WTC11 (cell line): Measurements from ENCODE around the gene ABCG1. TPM values are rescaled to one million over a fixed set of nuclear protein-coding genes. Genes with fewer than 3 reads are reported as not detected.

Experiments
- ATAC-seq: fragments of 200-7000 bp; cut with Tn5 transposase; 2 replicates; pipeline ENCODE4 v1.10.0; 2021; ENCODE audit warnings: mild to moderate bottlenecking, moderate library complexity
- CTCF ChIA-PET: fragments of 300-600 bp; sonication (Branson Sonifier 250); formaldehyde crosslinking; loops from one replicate; lab custom pipeline; 2021; ENCODE audit warnings: antibody characterized with exemption; lab: Charles Lee
- POLR2A ChIA-PET: fragments of 350-600 bp; sonication (Branson Sonifier 250); formaldehyde crosslinking; loops from one replicate; lab custom pipeline; 2021; ENCODE audit warnings: antibody characterized with exemption; lab: Charles Lee
- DNase-seq: peaks from one replicate; pipeline ENCODE4 v3.0.0; 2021; ENCODE audit warnings: low spot score
- H3K27ac Mint-ChIP-seq: 2 replicates; pipeline ENCODE4 v1.8.0; 2021; ENCODE audit warnings: mixed read lengths
- H3K27me3 Mint-ChIP-seq: 2 replicates; pipeline ENCODE4 v1.8.0; 2021; ENCODE audit warnings: low read depth, mild to moderate bottlenecking, moderate library complexity, mixed read lengths
- H3K36me3 Mint-ChIP-seq: 2 replicates; pipeline ENCODE4 v1.8.0; 2021; ENCODE audit warnings: mixed read lengths
- H3K4me1 Mint-ChIP-seq: 2 replicates; pipeline ENCODE4 v1.8.0; 2022; ENCODE audit warnings: mixed read lengths
- H3K4me3 Mint-ChIP-seq: 2 replicates; pipeline ENCODE4 v1.8.0; 2021; ENCODE audit warnings: mild to moderate bottlenecking, moderate library complexity, mixed read lengths
- H3K9me3 Mint-ChIP-seq: 2 replicates; pipeline ENCODE4 v1.8.0; 2021; ENCODE audit warnings: mixed read lengths
- CBFB ChIP-seq: sonication (generic); formaldehyde crosslinking; IDR thresholded peaks from 2 replicates; pipeline ENCODE4 v1.8.1; 2022; ENCODE audit warnings: mild to moderate bottlenecking, low read depth, missing genetic modification reagents
- ELF4 ChIP-seq: sonication (generic); formaldehyde crosslinking; IDR thresholded peaks from 2 replicates; pipeline ENCODE4 v1.8.1; 2022; ENCODE audit warnings: low read depth, mild to moderate bottlenecking, moderate library complexity, missing genetic modification reagents
- ETV6 ChIP-seq: sonication (generic); formaldehyde crosslinking; IDR thresholded peaks from 2 replicates; pipeline ENCODE4 v1.8.1; 2022; ENCODE audit warnings: mild to moderate bottlenecking, missing genetic modification reagents
- GRHL2 ChIP-seq: fragments of 250-450 bp; sonication (Bioruptor Pico); IDR thresholded peaks from 2 replicates; pipeline ENCODE4 v1.8.0; 2022; ENCODE audit warnings: mild to moderate bottlenecking, moderate library complexity; ENCODE audit not compliant: insufficient replicate concordance, severe bottlenecking
- NFATC4 ChIP-seq: fragments of 250-450 bp; sonication (Bioruptor Pico); IDR thresholded peaks from 2 replicates; pipeline ENCODE4 v1.9.0; 2021; ENCODE audit warnings: mild to moderate bottlenecking
- NFYB ChIP-seq: sonication (generic); formaldehyde crosslinking; conservative IDR thresholded peaks from 2 replicates; pipeline ENCODE4 v1.8.0; 2022; ENCODE audit warnings: low read depth, missing genetic modification reagents
- NR1H2 ChIP-seq: sonication (generic); formaldehyde crosslinking; IDR thresholded peaks from 2 replicates; pipeline ENCODE4 v1.9.0; 2021; ENCODE audit warnings: mild to moderate bottlenecking, moderate library complexity, missing genetic modification reagents
- RELA ChIP-seq: sonication (generic); formaldehyde crosslinking; IDR thresholded peaks from 2 replicates; pipeline ENCODE4 v1.8.1; 2022; ENCODE audit warnings: missing genetic modification reagents, mild to moderate bottlenecking, borderline replicate concordance
- RORB ChIP-seq: fragments of 250-450 bp; sonication (Bioruptor Pico); IDR thresholded peaks from 2 replicates; pipeline ENCODE4 v1.9.0; 2021; ENCODE audit warnings: mild to moderate bottlenecking
- SMAD3 ChIP-seq: sonication (generic); formaldehyde crosslinking; IDR thresholded peaks from 2 replicates; pipeline ENCODE4 v1.8.0; 2022; ENCODE audit warnings: missing genetic modification reagents, mild to moderate bottlenecking, borderline replicate concordance
- TP53 ChIP-seq: sonication (generic); formaldehyde crosslinking; IDR thresholded peaks from 2 replicates; pipeline ENCODE4 v1.8.1; 2023; ENCODE audit warnings: mild to moderate bottlenecking, missing genetic modification reagents
- ZNF263 ChIP-seq: sonication (generic); formaldehyde crosslinking; IDR thresholded peaks from 2 replicates; pipeline ENCODE4 v1.8.1; 2022; ENCODE audit warnings: low read depth, mild to moderate bottlenecking, moderate library complexity, missing genetic modification reagents
- ZNF416 ChIP-seq: fragments of 250-450 bp; sonication (Bioruptor Pico); IDR thresholded peaks from 2 replicates; pipeline ENCODE4 v1.9.0; 2021; ENCODE audit warnings: mild to moderate bottlenecking, inconsistent platforms
- total RNA-seq: library from RNA; stranded (reverse); gene quantifications from 3 replicates; pipeline ENCODE4 v1.2.3, GENCODE V29; 2021
- TF ChIP-seq, protein P1 (sequence below): sonication (generic); formaldehyde crosslinking; IDR thresholded peaks from 2 replicates; pipeline ENCODE4 v1.8.1; 2023; ENCODE audit warnings: mild to moderate bottlenecking, moderate library complexity, missing genetic modification reagents
- TF ChIP-seq, protein P2 (sequence below): fragments of 250-450 bp; sonication (Bioruptor Pico); IDR thresholded peaks from 2 replicates; pipeline ENCODE4 v1.9.0; 2021; ENCODE audit warnings: mild to moderate bottlenecking
- TF ChIP-seq, protein P3 (sequence below): sonication (generic); formaldehyde crosslinking; IDR thresholded peaks from 2 replicates; pipeline ENCODE4 v1.8.0; 2023; ENCODE audit warnings: missing genetic modification reagents
- TF ChIP-seq, protein P4 (sequence below): sonication (generic); formaldehyde crosslinking; IDR thresholded peaks from 2 replicates; pipeline ENCODE4 v1.8.1; 2023; ENCODE audit warnings: mild to moderate bottlenecking, missing genetic modification reagents
- TF ChIP-seq, protein P5 (sequence below): fragments of 250-450 bp; sonication (Bioruptor Pico); IDR thresholded peaks from 2 replicates; pipeline ENCODE4 v1.9.0; 2021; ENCODE audit warnings: mild to moderate bottlenecking
- TF ChIP-seq, protein P6 (sequence below): sonication (generic); formaldehyde crosslinking; IDR thresholded peaks from 2 replicates; pipeline ENCODE4 v1.8.1; 2023; ENCODE audit warnings: mild to moderate bottlenecking, missing genetic modification reagents, borderline replicate concordance
- TF ChIP-seq, protein P7 (sequence below): fragments of 250-450 bp; sonication (Bioruptor Pico); IDR thresholded peaks from 2 replicates; pipeline ENCODE4 v1.8.0; 2021; ENCODE audit warnings: mild to moderate bottlenecking
- TF ChIP-seq, protein P8 (sequence below): sonication (generic); formaldehyde crosslinking; IDR thresholded peaks from 2 replicates; pipeline ENCODE4 v1.8.1; 2022; ENCODE audit warnings: low read depth, missing genetic modification reagents, borderline replicate concordance

The ABCG1 gene
- total RNA-seq, 1 experiment from 2014 or later: 4.0 TPM

DNA sequence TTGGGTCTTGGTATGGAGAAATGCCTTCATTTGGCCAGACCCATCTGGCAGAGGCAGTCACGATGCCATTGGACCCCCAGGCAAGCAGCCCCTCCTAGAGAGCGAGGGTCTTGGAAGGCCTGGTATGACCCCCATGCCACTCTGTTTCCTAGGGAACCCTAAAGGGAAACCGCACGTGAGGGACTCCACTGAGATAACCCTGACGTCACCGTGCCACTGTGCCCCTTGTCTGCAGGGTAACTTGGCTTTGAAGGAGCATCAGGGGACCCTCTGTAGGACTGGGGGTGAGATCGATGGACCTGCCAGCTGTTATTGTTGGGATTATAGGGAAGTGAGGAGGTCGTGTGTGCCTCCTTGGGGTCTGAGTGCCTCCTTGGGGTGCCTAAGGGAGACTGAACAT lies 34.5 kb downstream of the ABCG1 start:
- TF ChIP-seq SMAD3 (CRISPR knock-in tag) (no peak), ELF4 (no peak)
- TF ChIP-seq, protein P1, sequence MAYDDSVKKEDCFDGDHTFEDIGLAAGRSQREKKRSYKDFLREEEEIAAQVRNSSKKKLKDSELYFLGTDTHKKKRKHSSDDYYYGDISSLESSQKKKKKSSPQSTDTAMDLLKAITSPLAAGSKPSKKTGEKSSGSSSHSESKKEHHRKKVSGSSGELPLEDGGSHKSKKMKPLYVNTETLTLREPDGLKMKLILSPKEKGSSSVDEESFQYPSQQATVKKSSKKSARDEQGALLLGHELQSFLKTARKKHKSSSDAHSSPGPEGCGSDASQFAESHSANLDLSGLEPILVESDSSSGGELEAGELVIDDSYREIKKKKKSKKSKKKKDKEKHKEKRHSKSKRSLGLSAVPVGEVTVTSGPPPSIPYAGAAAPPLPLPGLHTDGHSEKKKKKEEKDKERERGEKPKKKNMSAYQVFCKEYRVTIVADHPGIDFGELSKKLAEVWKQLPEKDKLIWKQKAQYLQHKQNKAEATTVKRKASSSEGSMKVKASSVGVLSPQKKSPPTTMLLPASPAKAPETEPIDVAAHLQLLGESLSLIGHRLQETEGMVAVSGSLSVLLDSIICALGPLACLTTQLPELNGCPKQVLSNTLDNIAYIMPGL (CRISPR knock-in tag): no peak
- TF ChIP-seq, protein P2, sequence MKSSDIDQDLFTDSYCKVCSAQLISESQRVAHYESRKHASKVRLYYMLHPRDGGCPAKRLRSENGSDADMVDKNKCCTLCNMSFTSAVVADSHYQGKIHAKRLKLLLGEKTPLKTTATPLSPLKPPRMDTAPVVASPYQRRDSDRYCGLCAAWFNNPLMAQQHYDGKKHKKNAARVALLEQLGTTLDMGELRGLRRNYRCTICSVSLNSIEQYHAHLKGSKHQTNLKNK (CRISPR knock-in tag): no peak
- TF ChIP-seq, all 79 proteins: peak for 0
- no peaks in the 10 kb centered on the region for H3K36me3 Mint-ChIP-seq
- H3K4me3 Mint-ChIP-seq: no peak overlapping the region
- no peaks in the 10 kb centered on the region for H3K27me3 Mint-ChIP-seq
- H3K4me1 Mint-ChIP-seq: no peaks in the 10 kb centered on the region
- peaks cover 3% of the 10 kb centered on the region; the same call in 1 of the 2 replicates for H3K9me3 Mint-ChIP-seq
- ChIA-PET POLR2A (no interaction called here), CTCF (interaction anchor here (0.7 to 2.5 kb wide), 2 partner anchors 23 to 57 kb away, joined by 3 to 7 read pairs; no protein-coding TSS in a partner anchor)
- no peak overlapping the region for H3K27ac Mint-ChIP-seq
- ATAC-seq (no peak), DNase-seq (no peak)

DNA sequence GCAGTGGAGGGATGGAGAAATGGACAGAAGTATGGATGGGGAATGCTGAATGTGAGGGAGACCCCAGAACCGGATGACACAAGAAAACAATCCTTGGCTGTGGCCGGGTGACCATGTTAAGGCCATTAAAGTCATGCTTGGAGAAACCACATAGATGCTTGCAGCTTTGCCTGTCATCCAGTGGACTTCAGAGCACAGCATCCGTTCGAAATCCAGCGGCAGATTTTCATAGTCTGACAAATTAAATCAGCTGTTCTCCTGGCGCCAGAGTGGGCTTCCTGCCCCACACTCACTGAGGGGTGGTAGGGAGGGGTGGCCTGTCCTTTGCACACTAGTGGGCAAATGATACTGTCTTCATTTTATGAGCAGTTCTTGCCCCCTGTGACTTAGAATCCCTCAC lies 35.1 kb downstream of the ABCG1 start:
- ChIA-PET POLR2A (no interaction called here), CTCF (interaction anchor here (2.5 kb wide), 1 partner anchor 56 kb away, joined by 7 read pairs; no protein-coding TSS in a partner anchor)
- Mint-ChIP-seq H3K4me1 (no peaks in the 10 kb centered on the region), H3K36me3 (no peaks in the 10 kb centered on the region), H3K9me3 (no peaks in the 10 kb centered on the region), H3K4me3 (no peak overlapping the region), H3K27me3 (no peaks in the 10 kb centered on the region), H3K27ac (no peak overlapping the region)
- DNase-seq (no peak), ATAC-seq (no peak)
- TF ChIP-seq CBFB (CRISPR knock-in tag) (no peak), NFATC4 (CRISPR knock-in tag) (no peak), NR1H2 (CRISPR knock-in tag) (no peak), RELA (no peak), TP53 (CRISPR knock-in tag) (no peak), ZNF263 (CRISPR knock-in tag) (no peak), ETV6 (no peak), RORB (CRISPR knock-in tag) (no peak), ZNF416 (CRISPR knock-in tag) (no peak), NFYB (CRISPR knock-in tag) (no peak), GRHL2 (CRISPR knock-in tag) (no peak), SMAD3 (CRISPR knock-in tag) (no peak)
- TF ChIP-seq, protein P3, sequence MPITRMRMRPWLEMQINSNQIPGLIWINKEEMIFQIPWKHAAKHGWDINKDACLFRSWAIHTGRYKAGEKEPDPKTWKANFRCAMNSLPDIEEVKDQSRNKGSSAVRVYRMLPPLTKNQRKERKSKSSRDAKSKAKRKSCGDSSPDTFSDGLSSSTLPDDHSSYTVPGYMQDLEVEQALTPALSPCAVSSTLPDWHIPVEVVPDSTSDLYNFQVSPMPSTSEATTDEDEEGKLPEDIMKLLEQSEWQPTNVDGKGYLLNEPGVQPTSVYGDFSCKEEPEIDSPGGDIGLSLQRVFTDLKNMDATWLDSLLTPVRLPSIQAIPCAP (CRISPR knock-in tag): no peak
- TF ChIP-seq, protein P4, sequence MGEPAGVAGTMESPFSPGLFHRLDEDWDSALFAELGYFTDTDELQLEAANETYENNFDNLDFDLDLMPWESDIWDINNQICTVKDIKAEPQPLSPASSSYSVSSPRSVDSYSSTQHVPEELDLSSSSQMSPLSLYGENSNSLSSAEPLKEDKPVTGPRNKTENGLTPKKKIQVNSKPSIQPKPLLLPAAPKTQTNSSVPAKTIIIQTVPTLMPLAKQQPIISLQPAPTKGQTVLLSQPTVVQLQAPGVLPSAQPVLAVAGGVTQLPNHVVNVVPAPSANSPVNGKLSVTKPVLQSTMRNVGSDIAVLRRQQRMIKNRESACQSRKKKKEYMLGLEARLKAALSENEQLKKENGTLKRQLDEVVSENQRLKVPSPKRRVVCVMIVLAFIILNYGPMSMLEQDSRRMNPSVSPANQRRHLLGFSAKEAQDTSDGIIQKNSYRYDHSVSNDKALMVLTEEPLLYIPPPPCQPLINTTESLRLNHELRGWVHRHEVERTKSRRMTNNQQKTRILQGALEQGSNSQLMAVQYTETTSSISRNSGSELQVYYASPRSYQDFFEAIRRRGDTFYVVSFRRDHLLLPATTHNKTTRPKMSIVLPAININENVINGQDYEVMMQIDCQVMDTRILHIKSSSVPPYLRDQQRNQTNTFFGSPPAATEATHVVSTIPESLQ (CRISPR knock-in tag): no peak
- TF ChIP-seq, protein P5, sequence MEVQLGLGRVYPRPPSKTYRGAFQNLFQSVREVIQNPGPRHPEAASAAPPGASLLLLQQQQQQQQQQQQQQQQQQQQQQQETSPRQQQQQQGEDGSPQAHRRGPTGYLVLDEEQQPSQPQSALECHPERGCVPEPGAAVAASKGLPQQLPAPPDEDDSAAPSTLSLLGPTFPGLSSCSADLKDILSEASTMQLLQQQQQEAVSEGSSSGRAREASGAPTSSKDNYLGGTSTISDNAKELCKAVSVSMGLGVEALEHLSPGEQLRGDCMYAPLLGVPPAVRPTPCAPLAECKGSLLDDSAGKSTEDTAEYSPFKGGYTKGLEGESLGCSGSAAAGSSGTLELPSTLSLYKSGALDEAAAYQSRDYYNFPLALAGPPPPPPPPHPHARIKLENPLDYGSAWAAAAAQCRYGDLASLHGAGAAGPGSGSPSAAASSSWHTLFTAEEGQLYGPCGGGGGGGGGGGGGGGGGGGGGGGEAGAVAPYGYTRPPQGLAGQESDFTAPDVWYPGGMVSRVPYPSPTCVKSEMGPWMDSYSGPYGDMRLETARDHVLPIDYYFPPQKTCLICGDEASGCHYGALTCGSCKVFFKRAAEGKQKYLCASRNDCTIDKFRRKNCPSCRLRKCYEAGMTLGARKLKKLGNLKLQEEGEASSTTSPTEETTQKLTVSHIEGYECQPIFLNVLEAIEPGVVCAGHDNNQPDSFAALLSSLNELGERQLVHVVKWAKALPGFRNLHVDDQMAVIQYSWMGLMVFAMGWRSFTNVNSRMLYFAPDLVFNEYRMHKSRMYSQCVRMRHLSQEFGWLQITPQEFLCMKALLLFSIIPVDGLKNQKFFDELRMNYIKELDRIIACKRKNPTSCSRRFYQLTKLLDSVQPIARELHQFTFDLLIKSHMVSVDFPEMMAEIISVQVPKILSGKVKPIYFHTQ: no peak
- TF ChIP-seq, protein P6, sequence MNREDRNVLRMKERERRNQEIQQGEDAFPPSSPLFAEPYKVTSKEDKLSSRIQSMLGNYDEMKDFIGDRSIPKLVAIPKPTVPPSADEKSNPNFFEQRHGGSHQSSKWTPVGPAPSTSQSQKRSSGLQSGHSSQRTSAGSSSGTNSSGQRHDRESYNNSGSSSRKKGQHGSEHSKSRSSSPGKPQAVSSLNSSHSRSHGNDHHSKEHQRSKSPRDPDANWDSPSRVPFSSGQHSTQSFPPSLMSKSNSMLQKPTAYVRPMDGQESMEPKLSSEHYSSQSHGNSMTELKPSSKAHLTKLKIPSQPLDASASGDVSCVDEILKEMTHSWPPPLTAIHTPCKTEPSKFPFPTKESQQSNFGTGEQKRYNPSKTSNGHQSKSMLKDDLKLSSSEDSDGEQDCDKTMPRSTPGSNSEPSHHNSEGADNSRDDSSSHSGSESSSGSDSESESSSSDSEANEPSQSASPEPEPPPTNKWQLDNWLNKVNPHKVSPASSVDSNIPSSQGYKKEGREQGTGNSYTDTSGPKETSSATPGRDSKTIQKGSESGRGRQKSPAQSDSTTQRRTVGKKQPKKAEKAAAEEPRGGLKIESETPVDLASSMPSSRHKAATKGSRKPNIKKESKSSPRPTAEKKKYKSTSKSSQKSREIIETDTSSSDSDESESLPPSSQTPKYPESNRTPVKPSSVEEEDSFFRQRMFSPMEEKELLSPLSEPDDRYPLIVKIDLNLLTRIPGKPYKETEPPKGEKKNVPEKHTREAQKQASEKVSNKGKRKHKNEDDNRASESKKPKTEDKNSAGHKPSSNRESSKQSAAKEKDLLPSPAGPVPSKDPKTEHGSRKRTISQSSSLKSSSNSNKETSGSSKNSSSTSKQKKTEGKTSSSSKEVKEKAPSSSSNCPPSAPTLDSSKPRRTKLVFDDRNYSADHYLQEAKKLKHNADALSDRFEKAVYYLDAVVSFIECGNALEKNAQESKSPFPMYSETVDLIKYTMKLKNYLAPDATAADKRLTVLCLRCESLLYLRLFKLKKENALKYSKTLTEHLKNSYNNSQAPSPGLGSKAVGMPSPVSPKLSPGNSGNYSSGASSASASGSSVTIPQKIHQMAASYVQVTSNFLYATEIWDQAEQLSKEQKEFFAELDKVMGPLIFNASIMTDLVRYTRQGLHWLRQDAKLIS: no peak
- TF ChIP-seq, protein P7, sequence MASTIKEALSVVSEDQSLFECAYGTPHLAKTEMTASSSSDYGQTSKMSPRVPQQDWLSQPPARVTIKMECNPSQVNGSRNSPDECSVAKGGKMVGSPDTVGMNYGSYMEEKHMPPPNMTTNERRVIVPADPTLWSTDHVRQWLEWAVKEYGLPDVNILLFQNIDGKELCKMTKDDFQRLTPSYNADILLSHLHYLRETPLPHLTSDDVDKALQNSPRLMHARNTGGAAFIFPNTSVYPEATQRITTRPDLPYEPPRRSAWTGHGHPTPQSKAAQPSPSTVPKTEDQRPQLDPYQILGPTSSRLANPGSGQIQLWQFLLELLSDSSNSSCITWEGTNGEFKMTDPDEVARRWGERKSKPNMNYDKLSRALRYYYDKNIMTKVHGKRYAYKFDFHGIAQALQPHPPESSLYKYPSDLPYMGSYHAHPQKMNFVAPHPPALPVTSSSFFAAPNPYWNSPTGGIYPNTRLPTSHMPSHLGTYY (CRISPR knock-in tag): no peak
- TF ChIP-seq, protein P8, sequence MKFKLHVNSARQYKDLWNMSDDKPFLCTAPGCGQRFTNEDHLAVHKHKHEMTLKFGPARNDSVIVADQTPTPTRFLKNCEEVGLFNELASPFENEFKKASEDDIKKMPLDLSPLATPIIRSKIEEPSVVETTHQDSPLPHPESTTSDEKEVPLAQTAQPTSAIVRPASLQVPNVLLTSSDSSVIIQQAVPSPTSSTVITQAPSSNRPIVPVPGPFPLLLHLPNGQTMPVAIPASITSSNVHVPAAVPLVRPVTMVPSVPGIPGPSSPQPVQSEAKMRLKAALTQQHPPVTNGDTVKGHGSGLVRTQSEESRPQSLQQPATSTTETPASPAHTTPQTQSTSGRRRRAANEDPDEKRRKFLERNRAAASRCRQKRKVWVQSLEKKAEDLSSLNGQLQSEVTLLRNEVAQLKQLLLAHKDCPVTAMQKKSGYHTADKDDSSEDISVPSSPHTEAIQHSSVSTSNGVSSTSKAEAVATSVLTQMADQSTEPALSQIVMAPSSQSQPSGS (CRISPR knock-in tag): no peak
